Activated CD4-positive, CD25-positive, alpha-beta regulatory T cell treated with anti-CD3 and anti-CD28 coated beads, Interleukin-2, amount 50 U/mL, for 24 hours (primary cell): ENCODE measurements around the gene WDTC1.
A peak's percentile ranks its signal among the peaks of the same experiment; 100 is the strongest.

ENCODE experiments used
- ATAC-seq, 2 donors: fragments of 150-1000 bp; cut with Tn5 transposase; one replicate each; pipeline ENCODE4 v1.10.0; 2021; ENCODE audit warnings: mild to moderate bottlenecking in 1 of 2, moderate library complexity in 1 of 2

WDTC1 gene

DNA sequence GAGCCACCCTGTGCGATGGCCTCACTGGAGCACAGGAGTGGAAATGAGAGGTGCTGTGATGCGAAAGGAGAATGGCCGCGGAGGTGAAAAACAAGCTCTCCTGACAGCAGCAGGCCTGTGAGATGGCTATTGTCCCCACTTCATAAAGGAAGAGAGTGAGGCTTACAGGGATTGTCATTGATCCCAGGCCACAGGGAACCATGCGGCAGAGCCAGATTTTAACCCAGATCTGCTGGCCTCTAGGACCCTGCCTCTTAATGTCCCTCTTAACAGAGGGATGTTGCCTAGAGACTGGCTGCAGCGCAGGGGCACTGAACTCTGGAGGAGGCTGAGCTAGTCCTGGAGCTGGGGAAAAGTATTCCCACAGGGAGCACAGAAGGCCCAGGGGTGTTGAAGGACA, 104.3 kb downstream of the WDTC1 start:
- ATAC-seq, result no peak

DNA sequence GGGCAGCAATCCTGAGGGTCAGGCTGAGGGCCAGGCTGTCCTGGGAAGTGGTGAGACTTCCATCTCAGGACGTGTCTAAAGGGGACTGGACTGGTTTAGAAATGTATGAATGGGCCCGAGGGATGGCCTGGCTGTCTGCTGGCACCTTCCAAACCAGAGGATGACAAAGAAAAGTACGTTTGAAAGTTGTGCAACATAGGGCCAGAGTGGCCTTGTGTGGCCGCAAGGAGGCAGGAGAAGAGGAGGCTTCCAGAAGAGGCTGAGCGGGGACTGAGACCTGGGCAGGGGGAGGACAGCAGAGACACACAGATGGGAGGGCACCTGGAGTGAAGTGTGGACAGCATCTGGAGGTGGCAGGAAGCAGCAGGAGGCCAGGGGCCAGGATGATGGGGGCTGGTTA, 104.8 kb downstream of the WDTC1 start:
- no peak for ATAC-seq

DNA sequence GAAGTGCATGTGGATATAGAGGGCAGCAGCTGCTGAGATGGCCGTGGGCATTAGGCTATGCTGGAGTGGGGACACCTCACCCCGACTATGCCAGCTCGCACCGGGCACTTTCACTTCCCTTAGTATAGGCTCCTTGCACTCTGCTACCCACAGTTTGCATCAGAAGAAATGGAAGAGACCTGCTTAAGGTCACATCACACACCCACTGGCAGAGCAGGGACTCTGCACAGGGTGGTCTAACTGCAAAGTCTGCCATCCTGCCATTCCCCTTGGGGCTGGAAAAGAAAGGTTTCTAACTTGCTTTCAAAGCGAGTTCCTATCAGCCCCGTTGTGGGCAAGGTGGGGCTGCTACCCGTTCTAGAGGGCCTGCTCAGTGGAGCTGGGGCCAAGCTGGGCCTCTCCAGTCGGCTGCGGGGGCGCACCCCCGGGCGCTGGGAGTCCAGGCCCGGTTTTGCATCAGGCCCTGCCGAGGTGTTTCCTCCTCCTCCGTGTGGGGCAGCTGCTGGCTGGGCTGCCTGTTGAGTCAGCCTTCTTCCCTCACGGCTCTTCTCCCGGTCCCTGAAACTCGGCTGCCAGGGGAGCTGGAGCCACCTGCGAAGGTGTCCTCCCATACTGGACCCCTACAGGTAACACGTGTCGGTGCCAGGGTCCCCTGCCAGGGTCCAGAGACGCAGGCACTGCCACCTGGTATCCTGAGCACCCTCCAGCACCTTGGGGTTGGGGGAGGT, 107.3 kb downstream of the WDTC1 start, which contains the start of gene SYTL1:
Gene SYTL1, plus strand, starts transcription at position 498 of the 728 bp plus-strand sequence. CDS start 3,313 bp downstream, outside the sequence.
- peak; percentile 63 to 70 for ATAC-seq

DNA sequence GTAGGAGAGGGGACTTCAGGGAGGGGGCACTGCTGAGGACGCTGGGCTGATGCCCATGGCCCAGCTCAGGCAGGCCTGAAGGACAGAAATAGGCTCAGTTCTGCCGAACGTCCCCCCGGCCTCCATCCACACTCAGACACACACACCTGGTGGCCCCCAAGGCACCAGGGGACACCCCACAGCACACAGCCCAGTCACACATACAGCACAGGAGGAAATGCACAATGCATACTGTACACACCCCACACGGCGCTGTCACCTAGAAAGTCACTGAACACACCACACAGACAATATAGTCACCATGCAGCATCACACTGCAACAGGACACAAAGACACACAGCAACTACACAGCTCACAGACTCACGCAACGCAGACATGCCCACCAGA, 108.0 kb downstream of the WDTC1 start:
- ATAC-seq, result peak; percentile 74 to 75

DNA sequence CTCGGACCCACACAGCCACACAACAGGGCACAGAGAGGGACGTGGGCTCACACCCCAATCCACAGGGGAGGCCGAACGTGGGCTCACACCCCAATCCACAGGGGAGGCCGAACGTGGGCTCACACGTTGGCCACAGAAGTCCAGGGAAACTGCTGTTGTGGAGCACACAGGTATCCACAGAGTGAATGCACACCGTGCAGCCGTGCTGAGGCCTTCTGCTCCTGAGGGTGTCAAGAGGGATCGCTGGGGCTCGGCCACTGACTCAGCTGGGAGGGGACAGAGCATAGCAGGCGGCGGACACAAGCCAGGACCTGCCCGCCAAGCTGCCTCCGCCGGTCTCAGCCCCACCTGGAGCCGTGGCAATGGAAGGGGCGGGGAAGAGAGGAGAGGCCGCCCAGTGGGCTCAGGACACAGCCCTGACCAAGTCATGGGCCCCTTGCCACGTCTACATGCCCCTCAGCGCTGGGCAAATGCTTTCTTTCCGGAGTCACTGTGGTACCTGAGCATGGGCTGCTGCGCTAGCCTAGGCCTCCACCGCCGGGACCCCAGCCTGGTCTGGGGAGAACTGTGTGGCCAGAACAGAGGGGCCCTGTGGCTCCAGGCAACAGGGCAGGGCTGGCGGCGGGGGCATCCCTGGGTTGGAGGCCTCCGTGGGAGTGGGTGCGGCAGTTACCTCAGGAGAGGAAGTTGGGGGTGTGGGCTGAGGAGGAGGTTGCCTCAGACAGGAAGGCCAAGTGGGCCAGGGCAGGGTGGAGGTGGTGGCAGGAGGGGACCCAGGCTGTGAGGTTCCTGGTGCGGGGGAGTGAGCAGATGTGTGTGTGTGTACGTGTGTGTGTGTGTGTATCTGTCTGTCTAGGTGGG, 108.6 kb downstream of the WDTC1 start:
- peak; percentile 57 to 62 for ATAC-seq

DNA sequence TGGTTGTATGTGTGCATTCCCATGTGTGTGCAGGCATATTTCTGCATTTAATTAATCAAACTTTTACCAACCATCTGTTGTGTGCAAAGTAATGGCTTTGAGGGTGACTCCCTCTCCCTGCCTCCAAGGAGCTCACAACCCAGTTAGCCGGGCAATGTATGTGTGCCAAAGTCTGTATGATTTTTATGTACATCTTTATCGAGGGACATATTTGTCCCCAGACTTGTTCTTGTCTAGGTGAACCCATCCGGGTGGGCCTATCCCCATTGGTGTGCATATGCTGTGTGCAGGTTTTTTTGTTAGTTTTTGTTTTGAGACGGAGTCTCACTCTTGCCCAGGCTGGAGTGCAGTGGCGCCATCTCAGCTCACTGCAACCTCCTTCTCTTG, 109.2 kb downstream of the WDTC1 start:
- no peak for ATAC-seq

DNA sequence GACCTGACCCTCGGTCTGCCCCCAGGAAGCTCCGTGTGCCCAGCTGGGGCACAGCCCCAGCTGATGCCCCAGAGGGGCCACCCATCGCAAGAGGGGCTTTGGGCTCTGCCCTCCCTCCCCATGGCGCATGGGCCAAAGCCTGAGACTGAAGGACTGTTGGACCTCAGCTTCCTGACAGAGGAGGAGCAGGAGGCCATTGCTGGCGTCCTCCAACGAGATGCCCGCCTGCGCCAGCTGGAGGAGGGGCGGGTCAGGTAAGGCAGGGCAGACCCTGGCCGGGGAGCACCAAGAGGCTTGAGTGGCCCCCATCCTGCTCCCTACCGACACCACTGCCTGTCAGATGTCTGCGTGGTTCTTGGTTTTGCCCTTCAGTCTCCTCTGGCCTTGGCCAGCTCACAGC, 110.8 kb downstream of the WDTC1 start:
- no peak for ATAC-seq

DNA sequence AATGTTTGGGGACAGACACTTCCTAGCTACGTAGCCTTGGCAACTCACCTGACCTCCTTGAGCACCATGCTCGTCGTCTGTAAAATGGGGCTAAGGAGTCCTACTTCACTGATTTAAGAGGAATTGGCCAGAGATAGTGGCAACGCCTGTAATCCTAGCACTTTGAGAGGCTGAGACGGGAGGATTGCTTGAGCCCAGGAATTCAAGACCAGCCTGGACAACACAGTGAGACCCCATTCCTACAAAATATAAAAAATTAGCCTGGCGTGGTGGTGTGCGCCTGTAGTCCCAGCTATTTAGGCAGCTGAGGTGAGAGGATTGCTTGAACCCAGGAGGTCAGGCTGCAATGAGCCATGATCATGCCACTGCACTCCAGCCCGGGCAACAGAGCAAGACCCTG, 111.9 kb downstream of the WDTC1 start:
- no peak for ATAC-seq

DNA sequence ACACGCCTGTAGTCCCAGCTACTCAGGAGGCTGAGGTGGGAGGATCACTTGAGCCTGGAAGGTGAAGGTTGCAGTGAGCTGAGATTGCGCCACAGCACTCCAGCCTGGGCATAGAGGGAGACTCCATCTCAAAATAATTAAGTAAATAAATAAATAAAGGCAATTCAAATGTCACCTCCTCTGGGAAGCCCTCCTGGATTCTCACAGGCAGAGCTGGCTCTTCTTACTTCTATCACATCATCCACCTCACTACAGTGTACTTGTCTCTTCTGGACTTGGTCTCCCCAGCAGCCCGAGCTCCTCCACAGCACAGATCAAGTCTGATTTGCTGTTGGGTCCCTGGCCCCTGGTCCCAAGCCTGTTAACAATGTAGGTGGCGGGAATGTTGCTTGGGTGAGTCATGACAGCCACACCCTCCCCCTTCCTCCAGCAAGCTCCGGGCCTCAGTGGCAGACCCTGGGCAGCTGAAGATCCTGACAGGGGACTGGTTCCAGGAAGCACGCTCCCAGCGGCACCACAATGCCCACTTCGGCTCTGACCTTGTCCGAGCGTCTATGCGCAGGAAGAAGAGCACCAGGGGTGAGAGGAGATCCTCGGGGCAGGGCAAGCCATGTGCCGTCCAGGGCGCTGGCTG, 112.7 kb downstream of the WDTC1 start:
- no peak for ATAC-seq

DNA sequence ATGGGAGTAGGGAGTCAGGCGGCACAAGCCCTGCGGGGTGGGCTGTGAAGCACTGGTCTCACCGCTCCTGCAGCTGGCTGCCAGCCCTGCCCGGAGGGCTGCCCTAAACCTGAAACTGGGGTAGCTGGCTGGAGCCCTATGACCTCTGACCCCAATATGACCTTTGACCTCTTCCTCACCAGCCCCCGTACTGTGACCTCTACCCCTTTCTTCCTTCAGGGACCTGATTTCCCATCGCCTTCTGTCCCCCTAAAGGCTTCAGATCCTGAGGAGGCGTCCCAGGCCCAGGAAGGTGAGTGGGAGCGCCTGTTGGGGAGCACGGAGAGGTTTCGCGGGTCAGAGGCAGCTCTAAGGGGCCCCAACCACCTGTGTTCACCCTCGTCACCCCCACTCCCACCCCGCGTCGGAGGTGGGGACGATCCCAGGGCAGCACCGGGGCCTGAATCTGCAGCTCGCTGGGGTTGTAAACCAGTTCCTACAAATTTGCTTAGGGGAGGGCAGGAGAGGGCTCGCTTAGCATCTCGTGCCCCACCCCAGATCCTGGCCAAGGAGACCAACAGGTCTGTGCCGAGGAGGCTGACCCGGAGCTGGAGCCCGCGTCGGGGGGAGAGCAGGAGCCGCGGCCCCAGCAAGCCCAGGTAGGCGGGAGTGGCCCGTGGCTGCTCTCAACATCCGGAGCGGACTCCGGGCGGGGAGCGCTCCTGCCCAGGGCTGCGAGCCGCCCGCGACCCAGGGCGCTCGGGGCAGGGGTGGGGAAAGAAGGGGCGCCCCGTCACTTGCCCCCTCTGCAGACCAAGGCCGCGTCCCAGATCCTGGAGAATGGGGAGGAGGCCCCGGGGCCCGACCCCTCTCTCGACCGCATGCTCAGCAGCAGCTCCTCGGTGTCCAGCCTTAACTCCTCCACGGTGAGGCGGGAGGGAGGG, 114.7 kb downstream of the WDTC1 start:
- ATAC-seq, result peak; percentile 72 to 74

DNA sequence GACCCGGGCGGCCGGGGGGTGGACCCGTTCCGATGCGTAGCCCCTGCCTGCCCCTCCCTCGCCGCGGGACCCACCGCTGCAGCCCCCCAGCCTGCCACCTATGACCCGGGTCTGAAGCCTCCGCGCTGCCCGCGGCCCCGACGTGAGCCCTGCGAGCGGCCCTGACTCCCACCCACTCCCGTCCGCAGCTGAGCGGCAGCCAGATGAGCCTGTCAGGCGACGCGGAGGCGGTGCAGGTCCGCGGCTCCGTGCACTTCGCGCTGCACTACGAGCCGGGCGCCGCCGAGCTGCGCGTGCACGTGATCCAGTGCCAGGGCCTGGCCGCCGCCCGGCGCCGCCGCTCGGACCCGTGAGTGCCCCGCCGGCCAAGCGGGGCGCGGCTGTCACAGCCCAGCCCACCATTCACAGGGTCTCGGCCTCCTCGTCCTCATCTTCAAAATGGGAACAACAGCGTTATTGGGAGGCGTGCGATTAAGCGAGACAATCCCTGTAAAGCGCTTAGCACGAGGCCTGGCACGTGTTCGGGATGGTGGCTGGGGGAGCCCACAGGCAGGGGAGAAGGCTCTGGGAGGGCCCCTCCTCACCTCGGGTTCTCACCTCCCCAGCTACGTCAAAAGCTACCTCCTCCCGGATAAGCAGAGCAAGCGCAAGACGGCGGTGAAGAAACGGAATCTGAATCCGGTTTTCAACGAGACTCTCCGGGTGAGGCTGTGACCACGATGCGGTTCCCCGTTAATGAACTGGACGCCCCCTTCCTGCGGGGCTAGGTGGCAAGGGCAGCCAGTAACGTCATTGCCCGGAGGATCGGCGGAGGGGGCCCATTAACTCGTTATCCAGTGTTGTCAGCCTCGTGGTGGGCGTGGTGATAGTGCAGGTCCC, 115.6 kb downstream of the WDTC1 start:
- peak; percentile 33 to 52 for ATAC-seq

DNA sequence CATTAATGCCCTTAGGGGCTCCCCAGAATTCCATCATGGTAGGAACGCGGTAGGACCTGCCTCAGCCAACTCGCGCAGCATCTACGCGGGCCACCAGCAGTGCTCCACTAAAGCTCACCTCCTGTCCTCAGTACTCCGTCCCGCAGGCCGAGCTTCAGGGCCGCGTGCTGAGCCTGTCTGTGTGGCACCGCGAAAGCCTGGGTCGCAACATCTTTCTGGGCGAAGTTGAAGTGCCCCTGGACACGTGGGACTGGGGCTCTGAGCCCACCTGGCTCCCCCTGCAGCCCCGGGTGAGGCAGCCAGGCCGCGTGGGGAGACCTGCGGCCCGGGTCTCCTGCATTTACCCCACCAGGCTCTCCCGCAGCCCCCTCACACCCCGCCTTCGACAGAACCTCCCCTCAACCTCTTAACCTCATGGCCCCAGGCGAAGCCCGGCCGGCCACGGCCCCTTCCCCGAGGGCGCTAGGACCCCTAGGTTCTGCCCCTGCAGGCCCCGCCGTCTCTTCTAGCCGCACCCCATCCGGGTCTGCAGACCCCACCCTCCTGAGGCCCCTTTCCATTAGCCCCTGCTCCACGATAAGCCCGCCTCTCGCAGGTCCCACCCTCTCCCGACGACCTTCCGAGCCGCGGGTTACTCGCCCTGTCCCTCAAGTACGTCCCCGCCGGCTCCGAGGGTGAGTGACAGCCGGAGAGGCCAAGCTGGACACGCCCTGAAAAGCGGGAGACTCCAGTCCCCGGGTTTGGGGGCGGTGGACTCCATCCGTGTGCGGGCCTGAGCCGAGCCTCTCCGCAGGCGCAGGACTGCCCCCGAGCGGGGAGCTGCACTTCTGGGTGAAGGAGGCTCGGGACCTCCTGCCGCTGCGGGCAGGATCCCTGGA, 116.5 kb downstream of the WDTC1 start:
- no peak for ATAC-seq

DNA sequence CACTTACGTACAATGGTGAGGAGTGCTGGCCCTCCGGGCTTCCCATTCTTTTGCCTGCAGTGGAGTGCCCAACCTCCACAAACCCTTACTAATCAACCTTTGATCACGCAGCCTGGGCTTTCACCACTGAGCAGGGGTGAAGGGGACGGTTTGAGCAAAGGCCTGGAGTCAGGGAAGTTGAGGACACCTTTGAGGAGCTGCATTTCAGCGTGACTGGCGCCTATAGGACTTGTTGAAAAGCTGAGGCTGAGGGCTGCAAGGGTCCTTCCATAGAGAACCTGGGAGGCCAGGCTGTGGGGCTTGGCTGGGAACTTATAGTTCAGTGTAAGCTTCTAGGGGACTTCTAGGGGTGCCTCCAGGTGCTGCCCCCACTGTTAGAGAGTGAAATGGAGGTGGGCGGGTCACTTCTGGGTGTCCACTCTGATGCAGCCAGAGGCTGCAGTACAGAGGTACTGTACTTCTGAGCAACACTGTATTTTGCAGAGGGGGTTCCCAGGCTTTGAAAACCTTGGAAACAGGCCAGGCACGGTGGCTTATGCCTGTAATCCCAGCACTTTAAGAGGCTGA, 117.2 kb downstream of the WDTC1 start:
- no peak for ATAC-seq

DNA sequence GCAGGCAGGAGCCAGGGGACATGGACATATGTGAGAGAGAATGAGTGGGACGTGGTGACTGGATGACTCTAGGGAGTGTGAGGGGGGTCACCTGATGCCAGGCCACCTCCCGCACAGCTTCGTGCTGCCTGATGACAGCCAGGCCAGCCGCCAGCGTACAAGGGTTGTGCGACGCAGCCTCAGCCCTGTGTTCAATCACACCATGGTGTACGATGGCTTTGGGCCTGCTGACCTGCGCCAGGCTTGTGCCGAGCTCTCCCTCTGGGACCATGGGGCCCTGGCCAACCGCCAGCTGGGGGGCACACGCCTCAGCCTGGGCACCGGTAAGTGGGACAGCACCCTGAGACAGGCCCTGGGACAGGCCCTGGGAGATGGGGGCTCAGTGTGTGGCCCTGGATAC, 118.7 kb downstream of the WDTC1 start:
- no peak for ATAC-seq

DNA sequence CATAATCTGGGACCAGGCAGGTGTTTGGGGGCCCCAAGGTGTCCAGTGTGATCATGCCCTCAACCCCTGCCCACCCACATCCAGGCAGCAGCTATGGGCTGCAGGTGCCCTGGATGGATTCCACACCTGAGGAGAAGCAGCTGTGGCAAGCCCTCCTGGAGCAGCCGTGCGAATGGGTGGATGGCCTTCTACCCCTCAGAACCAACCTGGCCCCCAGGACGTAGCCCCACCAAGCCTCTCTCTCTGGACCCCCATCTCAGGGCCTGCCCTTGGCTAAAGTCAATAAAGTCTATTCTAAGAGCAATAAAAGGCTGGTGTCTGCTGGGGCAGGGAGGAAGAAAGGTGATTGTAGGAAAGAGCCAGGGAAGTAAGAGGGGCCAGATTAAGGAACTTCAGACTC, 119.2 kb downstream of the WDTC1 start:
- ATAC-seq, result no peak

DNA sequence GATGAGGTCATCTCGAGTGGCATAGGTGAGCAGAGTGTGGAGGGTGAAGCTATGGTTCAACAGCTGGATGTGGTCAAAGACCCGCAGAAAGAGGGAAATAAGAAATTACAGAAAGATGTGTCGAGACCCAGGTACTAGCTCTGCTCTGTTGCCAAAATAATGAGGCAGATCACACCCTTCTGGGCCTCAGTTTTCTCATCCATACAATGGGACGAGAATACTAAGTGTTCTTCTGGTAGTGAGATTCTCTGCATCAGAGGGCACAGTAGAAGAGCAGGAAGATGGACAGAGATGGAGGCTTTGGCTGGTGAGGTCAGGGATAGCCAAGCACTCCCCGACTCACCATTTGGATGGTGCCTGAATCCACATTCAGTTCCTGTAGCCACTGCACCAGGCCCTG, 121.3 kb downstream of the WDTC1 start:
- ATAC-seq, result no peak

DNA sequence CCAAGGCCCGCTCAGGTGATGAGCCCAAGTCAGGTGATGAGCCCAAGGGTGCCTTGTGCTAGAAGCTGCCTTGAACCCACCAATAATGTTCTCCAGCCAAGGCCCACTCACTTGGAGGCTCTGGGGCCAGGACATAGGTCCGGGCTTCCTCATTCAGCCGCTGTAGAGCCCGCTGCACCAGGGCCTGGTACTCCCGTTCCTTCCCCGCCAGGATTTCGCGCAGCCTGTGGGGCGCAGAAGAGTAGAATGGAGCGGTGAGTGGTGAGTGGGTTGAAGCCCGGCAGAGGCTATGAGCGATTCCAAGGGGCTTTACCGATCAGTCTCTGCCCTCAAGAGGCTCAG, 121.8 kb downstream of the WDTC1 start:
- no peak for ATAC-seq

DNA sequence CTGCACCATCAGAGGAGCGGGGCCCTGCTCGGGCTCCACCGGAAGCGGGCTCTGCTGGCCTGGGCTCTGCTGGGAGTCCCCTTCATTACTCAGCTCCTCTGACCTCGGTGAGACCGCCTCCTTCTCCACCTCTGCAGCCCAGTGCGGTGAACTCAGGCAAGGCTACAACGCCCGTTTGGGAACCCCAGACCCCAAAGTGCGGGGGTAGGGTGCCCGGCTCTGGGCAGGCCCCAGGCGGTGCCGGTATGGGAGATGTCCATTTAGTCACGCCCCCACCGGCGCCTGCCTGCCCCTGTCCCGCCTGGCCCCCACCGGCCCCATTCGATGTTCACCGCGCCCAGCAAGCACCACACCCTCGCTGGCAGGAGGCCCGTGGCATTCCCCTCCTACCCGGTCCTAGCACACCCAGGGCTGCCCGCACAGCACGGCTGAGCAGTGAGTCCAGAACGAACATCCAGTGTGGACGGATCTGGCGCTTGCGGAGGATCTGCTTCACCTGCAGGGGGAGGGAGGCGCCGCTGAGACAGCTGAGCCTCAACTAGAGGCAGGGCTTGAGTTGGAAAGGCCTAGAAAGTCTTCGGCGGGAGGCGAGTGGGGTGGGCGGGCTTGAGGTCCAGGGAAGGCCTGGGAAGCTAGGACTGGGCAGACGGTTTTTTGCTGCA, 122.3 kb downstream of the WDTC1 start:
- ATAC-seq, result peak; percentile 68 to 80

DNA sequence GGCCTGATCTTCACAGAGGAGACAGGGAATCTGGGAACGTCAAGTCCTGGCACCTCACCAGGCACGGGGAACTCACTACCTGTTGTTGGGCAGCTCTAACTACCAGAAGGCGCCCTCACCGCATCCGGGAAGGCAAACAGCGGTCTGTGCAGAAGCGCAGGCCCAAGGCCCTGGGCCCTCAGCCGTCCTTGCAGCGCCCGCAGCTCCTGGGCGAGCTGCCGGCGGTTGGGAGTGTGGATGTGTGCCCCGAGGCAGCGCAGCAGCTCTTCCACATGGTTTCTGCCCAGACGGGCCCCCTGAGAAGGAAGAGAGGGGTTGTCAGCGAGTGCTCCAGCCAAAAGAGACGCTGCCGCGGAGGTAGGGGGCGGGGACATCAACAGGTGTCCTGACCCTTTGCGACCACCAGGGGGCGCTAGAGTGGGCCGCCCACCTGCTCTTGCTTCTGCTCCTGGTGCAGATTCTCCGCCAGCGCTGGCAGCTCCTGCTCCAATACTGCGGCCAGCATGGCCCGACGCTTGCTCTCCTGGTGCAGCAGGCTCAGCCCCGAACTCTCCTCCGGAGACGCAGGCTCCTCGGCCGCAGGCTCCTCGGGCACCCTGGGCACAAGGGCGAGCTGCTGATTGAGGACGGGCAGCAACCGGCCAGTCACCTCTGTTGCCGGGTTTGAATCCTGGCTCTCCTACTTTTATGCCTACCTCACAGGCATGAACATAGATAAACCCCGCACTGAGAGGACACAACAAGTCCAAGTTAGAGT, 123.0 kb downstream of the WDTC1 start:
- peak; percentile 62 to 64 for ATAC-seq
